Measurements from ENCODE around the gene TEAD1.

DNA sequence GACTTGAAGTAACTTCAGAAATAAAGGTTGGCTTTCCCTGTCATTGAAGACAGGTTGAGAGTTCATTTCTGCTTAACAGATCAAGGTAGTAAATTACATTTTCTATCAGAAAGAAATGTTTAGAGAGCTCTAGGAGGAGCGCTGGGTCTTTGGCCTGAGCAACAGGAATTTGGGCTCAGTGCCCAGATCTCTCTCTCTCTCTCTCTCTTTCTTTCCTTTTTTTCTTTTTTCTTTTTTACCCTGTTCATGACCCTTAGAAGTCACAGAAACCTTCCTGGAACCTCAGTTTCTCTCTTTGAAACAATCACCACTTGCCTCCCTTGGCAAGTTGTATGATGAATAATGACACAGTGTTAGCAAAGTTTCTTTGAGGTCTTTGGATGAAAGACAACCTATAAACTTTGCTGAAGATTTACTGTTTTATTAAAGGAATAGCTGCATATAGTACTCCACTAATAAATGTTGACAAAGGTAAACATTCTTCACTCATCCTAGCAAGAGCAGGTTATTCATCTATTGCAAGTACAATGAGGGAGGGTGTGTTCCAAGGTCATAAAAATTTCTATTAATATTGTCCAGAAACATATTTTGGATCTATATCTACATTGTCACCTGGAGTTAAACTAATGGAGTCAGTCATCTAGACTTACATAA lies 299.4 kb downstream of the TEAD1 start:
- TF ChIP-seq CTCF (IDR thresholded peaks at IDR 0.05), result no peak
- TF ChIP-seq POLR2A (IDR thresholded peaks at IDR 0.05), result no peak
